Lung (tissue), 12 donors: ENCODE measurements around the gene CHD6. TPM values are rescaled to one million over a fixed set of nuclear protein-coding genes. Genes with fewer than 3 reads are reported as not detected.

Experiments
- ATAC-seq: fragments of 200-7000 bp; cut with Tn5 transposase; one replicate; pipeline ENCODE4 v1.9.1; 2020; ENCODE audit warnings: moderate number of reproducible peaks; ENCODE audit not compliant: insufficient read depth, low FRiP score
- DNase-seq, 3 donors: peaks; one replicate each; pipeline ENCODE4 v3.0.0-alpha.2; 2013 to 2017
- H3K27ac ChIP-seq, 2 donors: one replicate each; pipeline ENCODE4 v1.5.1; 2013; ENCODE audit warnings: mild to moderate bottlenecking in 2 of 2, moderate library complexity in 2 of 2, control low read depth in 1 of 2, inconsistent platforms in 1 of 2, low read depth in 1 of 2, low read length in 1 of 2
- H3K27me3 ChIP-seq, 3 donors: one replicate each; pipeline ENCODE4 v1.5.1; 2013; ENCODE audit warnings: low read length in 2 of 3; ENCODE audit not compliant: control insufficient read depth in 3 of 3, insufficient read depth in 3 of 3
- H3K36me3 ChIP-seq, 4 donors: one replicate each; pipeline ENCODE4 v1.5.1; 2013; ENCODE audit warnings: low read length in 4 of 4, mild to moderate bottlenecking in 1 of 4, moderate library complexity in 1 of 4; ENCODE audit not compliant: control insufficient read depth in 4 of 4, insufficient read depth in 4 of 4
- H3K4me1 ChIP-seq, 5 donors: one replicate each; pipeline ENCODE4 v1.5.1; 2013; ENCODE audit warnings: low read length in 5 of 5, mild to moderate bottlenecking in 2 of 5, moderate library complexity in 1 of 5; ENCODE audit not compliant: control insufficient read depth in 5 of 5, insufficient read depth in 5 of 5
- H3K4me3 ChIP-seq: one replicate; pipeline ENCODE4 v1.5.1; 2013; ENCODE audit warnings: mild to moderate bottlenecking, control low read depth, moderate library complexity
- H3K9ac ChIP-seq, 2 donors: one replicate each; pipeline ENCODE4 v1.5.1; 2013; ENCODE audit warnings: low read length in 2 of 2, control low read depth in 1 of 2; ENCODE audit not compliant: insufficient read depth in 1 of 2
- H3K9me3 ChIP-seq, 4 donors: one replicate each; pipeline ENCODE4 v1.5.1; 2013; ENCODE audit warnings: low read length in 3 of 4, mild to moderate bottlenecking in 1 of 4, moderate library complexity in 1 of 4; ENCODE audit not compliant: control insufficient read depth in 4 of 4, insufficient read depth in 3 of 4
- WGBS, 2 donors: extraction: QIAGEN DNeasy Blood & Tissue Kit; methylation state at CpG; one replicate each; pipeline ENCODE4 v1.1.7; 2013; 5-methylcytosine and 5-hydroxymethylcytosine counted together
- polyA plus RNA-seq, 2 donors: library from polyadenylated mRNA; stranded (reverse); fragments of 200-250 nt; gene quantifications; one replicate each; pipeline ENCODE4 v1.2.1, GENCODE V29; 2013
- total RNA-seq, 2 donors: library from RNA; depleted of rRNA in 1 of 2; stranded (reverse); fragments of >200 nt in 1 of 2; gene quantifications; one replicate each; pipeline ENCODE4 v1.2.1, GENCODE V29; 2014 to 2021
- TF ChIP-seq, protein P1 (sequence below): IDR thresholded peaks from 2 replicates; pipeline ENCODE4 v1.5.1; 2012; ENCODE audit warnings: mild to moderate bottlenecking; ENCODE audit errors: control extremely low read depth, extremely low read depth
- donor health status: control.
- donor health status: control.
- donor health status: Bipolar disorder and iron deficiency.
- donor health status: healthy.
- donor health status: DM: yes; HTN: yes; CAD: no.

CHD6 gene
- total and polyA plus RNA-seq, 4 donors, result 5.0 to 95.3 (median 21.0) TPM

GRCh38 chr20:41467690-41468089 lies 150.5 kb downstream of the CHD6 start:
- H3K9ac ChIP-seq, result no peak overlapping the region
- DNase-seq (no peak), ATAC-seq (no peak)
- no peak overlapping the region for H3K4me3 ChIP-seq
- peaks cover 0 to 3% (median 0%) of the 10 kb centered on the region in 4 donors for H3K9me3 ChIP-seq
- H3K4me1 ChIP-seq, result peaks cover 0 to 5% (median 0%) of the 10 kb centered on the region in 5 donors
- peaks cover 10 to 52% (median 29%) of the 10 kb centered on the region in 4 donors for H3K36me3 ChIP-seq
- WGBS, 2 donors, result 77 to 91% methylated on average over 5 of the region's 5 CpGs
- TF ChIP-seq, protein P1, sequence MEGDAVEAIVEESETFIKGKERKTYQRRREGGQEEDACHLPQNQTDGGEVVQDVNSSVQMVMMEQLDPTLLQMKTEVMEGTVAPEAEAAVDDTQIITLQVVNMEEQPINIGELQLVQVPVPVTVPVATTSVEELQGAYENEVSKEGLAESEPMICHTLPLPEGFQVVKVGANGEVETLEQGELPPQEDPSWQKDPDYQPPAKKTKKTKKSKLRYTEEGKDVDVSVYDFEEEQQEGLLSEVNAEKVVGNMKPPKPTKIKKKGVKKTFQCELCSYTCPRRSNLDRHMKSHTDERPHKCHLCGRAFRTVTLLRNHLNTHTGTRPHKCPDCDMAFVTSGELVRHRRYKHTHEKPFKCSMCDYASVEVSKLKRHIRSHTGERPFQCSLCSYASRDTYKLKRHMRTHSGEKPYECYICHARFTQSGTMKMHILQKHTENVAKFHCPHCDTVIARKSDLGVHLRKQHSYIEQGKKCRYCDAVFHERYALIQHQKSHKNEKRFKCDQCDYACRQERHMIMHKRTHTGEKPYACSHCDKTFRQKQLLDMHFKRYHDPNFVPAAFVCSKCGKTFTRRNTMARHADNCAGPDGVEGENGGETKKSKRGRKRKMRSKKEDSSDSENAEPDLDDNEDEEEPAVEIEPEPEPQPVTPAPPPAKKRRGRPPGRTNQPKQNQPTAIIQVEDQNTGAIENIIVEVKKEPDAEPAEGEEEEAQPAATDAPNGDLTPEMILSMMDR, result no peak
- H3K27me3 ChIP-seq, result no peaks in the 10 kb centered on the region
- no peak overlapping the region for H3K27ac ChIP-seq

GRCh38 chr20:41467220-41467619 lies 151.0 kb downstream of the CHD6 start:
- Histone ChIP-seq H3K27ac (no peak overlapping the region), H3K27me3 (no peaks in the 10 kb centered on the region), H3K4me1 (peaks cover 0 to 5% (median 0%) of the 10 kb centered on the region in 5 donors), H3K4me3 (no peak overlapping the region), H3K36me3 (peaks cover 10 to 52% (median 29%) of the 10 kb centered on the region in 4 donors), H3K9ac (no peak overlapping the region), H3K9me3 (peaks cover 0 to 3% (median 0%) of the 10 kb centered on the region in 4 donors)
- 92 to 96% methylated on average over 3 of the region's 3 CpGs for WGBS, 2 donors
- DNase-seq (no peak), ATAC-seq (no peak)
- TF ChIP-seq, protein P1, result no peak

- Histone ChIP-seq H3K27ac (no peak overlapping the region), H3K9me3 (peaks cover 0 to 3% (median 0%) of the 10 kb centered on the region in 4 donors), H3K9ac (no peak overlapping the region), H3K36me3 (peaks cover 3 to 36% (median 21%) of the 10 kb centered on the region in 4 donors), H3K27me3 (no peaks in the 10 kb centered on the region), H3K4me1 (no peaks in the 10 kb centered on the region), H3K4me3 (no peak overlapping the region)
- TF ChIP-seq, protein P1, result no peak
- WGBS, 2 donors, result 98 to 100% methylated on average over 1 of the region's 1 CpG
- ATAC-seq (no peak), DNase-seq (no peak)
Observed at GRCh38 chr20:41463567-41463966, 154.6 kb downstream of the CHD6 start.
